NCI-H1048 (cell line): ENCODE measurements around the gene LIG3.
"Not testable (repeated sequence)": the region's sequence is repeated elsewhere in the genome, so short reads cannot be mapped to it uniquely, and the experiment has no call there.

Experiments
- DNase-seq: peaks from one replicate; lab custom pipeline; 2025; lab: John Stamatoyannopoulos, UW

Gene LIG3

GRCh38 chr17:34980353-34980680 is at the start of gene LIG3:
Gene LIG3, plus strand, starts transcription at chr17:34980512. Its CDS starts 2,494 bp downstream, at chr17:34983006.
- peak; percentile 87 for DNase-seq

- not testable (repeated sequence) for DNase-seq
Measured at GRCh38 chr17:34950780-34951179, 29.5 kb upstream of the LIG3 start.

GRCh38 chr17:34958438-34958837 is 21.9 kb upstream of the LIG3 start:
- DNase-seq: no peak

GRCh38 chr17:34961093-34961911 is 19.0 kb upstream of the LIG3 start, which contains the start of the genes CCT6B and ZNF830:
Gene CCT6B, minus strand, starts transcription at chr17:34961460. Its CDS starts 67 bp downstream, at chr17:34961393.
Gene ZNF830, plus strand, starts transcription at chr17:34961540. Its CDS starts 27 bp downstream, at chr17:34961567.
- DNase-seq: peak; percentile 80

- no peak for DNase-seq
Measured at GRCh38 chr17:34974179-34974578, 6.1 kb upstream of the LIG3 start.

- no peak for DNase-seq
Measured at GRCh38 chr17:34974794-34975785, 5.2 kb upstream of the LIG3 start.

GRCh38 chr17:34979153-34979552 is 1.2 kb upstream of the LIG3 start:
- DNase-seq: no peak

- DNase-seq: no peak
Measured at GRCh38 chr17:34979650-34980352, 511 bp upstream of the LIG3 start.

- DNase-seq: peak; percentile 22
Measured at GRCh38 chr17:34980681-34981537, 597 bp downstream of the LIG3 start.

GRCh38 chr17:34981538-34982241 is 1.4 kb downstream of the LIG3 start:
- DNase-seq: no peak

- DNase-seq: no peak
Measured at GRCh38 chr17:34987232-34987631, 6.9 kb downstream of the LIG3 start.

GRCh38 chr17:34988644-34989043 is 8.3 kb downstream of the LIG3 start:
- no peak for DNase-seq

- DNase-seq: no peak
Measured at GRCh38 chr17:34989473-34989872, 9.2 kb downstream of the LIG3 start.

GRCh38 chr17:34990921-34991365 is 10.6 kb downstream of the LIG3 start:
- no peak for DNase-seq

- DNase-seq: no peak
Measured at GRCh38 chr17:34991606-34992005, 11.3 kb downstream of the LIG3 start.

- DNase-seq: no peak
Measured at GRCh38 chr17:34993031-34993430, 12.7 kb downstream of the LIG3 start.

GRCh38 chr17:34996422-34997285 is 16.3 kb downstream of the LIG3 start:
- no peak for DNase-seq

- DNase-seq: no peak
Measured at GRCh38 chr17:34997355-34997862, 17.1 kb downstream of the LIG3 start.

- DNase-seq: no peak
Measured at GRCh38 chr17:34998205-34998604, 17.9 kb downstream of the LIG3 start.
